ENCODE results near the gene TCF7L1. TPM values are rescaled to one million over a fixed set of nuclear protein-coding genes. Genes with fewer than 3 reads are reported as not detected.

The TCF7L1 gene
- polyA plus RNA-seq, 6 donors from 2014 or later: 0.35 TPM; not detected in 5

GRCh38 chr2:85158559-85159273 is 25.5 kb downstream of the TCF7L1 start:
- Mint-ChIP-seq H3K27ac (no peak overlapping the region), H3K9me3 (peaks cover 0 to 4% (median 0%) of the 10 kb centered on the region in 7 donors), H3K27me3 (peaks cover 6 to 20% (median 14%) of the 10 kb centered on the region in 3 donors), H3K36me3 (no peaks in the 10 kb centered on the region), H3K4me3 (no peak overlapping the region), H3K4me1 (no peaks in the 10 kb centered on the region)
- no peak for DNase-seq
- ATAC-seq (ENCODE audit: low read depth in 2 of 2): no peak

GRCh38 chr2:85159589-85159988 is 26.4 kb downstream of the TCF7L1 start:
- no peak for DNase-seq
- Mint-ChIP-seq H3K36me3 (no peaks in the 10 kb centered on the region), H3K4me1 (no peaks in the 10 kb centered on the region), H3K9me3 (peaks cover 0 to 4% (median 0%) of the 10 kb centered on the region in 7 donors), H3K27me3 (peaks cover 0 to 13% (median 13%) of the 10 kb centered on the region in 3 donors), H3K4me3 (no peak overlapping the region), H3K27ac (no peak overlapping the region)
- no peak for ATAC-seq (ENCODE audit: low read depth in 2 of 2)

DNA sequence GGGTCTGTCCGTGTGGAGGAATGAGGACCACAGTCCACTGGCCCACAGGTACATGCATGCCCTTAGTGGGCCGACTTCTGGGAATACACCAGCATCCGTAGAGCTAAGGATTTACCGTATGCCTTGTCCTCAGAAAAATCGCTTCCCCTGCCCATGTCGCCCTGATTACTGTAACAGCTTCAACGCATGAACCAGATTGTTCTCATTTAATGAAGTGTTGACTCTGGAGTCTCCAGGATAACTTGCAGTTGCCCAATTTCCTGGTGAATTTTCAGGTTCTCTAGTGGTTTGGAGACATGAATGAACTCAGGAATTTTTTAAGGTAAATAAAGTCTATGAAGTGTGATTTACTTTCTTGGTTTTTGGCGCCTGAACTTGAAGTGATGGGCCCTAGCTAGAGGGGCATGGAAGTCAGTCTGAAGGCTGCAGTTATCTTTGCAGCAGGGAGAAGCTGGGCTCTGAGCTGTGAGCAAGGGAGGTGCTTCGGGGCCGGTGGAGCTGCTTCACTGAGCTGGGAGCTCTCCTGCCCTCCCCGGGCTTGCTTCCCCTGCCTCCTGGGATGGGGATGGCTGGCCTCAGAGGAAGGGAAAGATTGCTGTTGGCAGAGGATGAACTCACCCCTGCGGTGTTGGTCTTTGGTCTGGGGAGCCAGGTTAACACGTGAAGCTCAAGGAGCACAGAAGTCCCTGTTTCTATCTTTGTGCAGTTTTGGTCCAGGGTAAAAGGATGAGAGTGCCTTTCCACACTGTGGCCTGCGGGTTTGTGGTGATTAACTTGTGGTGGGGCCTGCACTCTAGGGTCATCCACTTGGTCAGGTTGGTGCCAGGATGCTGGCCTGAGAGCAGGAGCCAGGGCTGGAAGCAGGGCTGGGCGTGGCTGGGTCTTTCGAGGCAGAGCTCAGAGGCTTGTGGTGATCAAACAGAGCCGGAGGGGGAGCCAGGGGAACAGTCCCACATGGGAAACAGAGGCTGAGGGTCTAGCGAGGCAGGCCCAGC is 28.1 kb downstream of the TCF7L1 start:
- ATAC-seq (ENCODE audit: low read depth in 2 of 2) (no peak), DNase-seq (no peak)
- H3K36me3 Mint-ChIP-seq: no peaks in the 10 kb centered on the region
- peak overlapping the region in 1 of 6 donors; percentile 47 for H3K27ac Mint-ChIP-seq
- H3K27me3 Mint-ChIP-seq: peaks cover 4 to 13% (median 11%) of the 10 kb centered on the region in 3 donors
- H3K9me3 Mint-ChIP-seq: no peaks in the 10 kb centered on the region
- no peak overlapping the region for H3K4me3 Mint-ChIP-seq
- H3K4me1 Mint-ChIP-seq: no peaks in the 10 kb centered on the region

DNA sequence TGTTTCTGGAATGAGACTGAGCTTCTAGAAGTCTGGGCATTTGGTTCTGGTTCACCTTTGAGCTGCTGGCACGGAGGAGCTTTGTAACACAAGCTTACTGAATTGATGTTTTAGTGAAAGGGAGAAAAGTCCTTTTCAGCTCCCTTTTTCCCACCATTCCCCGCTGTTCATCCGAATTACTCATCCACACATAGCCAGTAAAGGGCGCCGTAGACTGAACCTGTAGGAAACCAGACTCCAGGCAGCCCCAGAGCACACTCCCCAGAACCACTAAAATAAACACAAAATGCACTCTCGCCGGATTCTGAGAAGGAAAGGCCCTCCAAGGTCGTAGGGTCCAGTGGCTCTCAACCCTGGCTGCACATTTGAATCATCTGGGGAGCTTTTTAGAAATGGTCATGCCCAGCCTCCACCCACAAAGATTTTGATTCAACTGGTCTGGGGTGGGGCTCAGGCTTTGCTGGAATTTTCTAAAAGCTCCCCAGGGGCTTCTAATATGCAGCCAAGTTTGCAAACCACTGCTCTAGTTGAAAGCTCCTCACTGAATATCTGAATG is 29.6 kb downstream of the TCF7L1 start:
- ATAC-seq (ENCODE audit: low read depth in 2 of 2) (no peak), DNase-seq (no peak)
- Mint-ChIP-seq H3K36me3 (no peaks in the 10 kb centered on the region), H3K9me3 (no peaks in the 10 kb centered on the region), H3K4me1 (no peaks in the 10 kb centered on the region), H3K27ac (peak overlapping the region in 1 of 6 donors; percentile 38), H3K4me3 (no peak overlapping the region), H3K27me3 (peaks cover 14 to 16% (median 15%) of the 10 kb centered on the region in 3 donors)

GRCh38 chr2:85163675-85164074 is 30.5 kb downstream of the TCF7L1 start:
- Mint-ChIP-seq H3K4me3 (no peak overlapping the region), H3K27ac (no peak overlapping the region), H3K9me3 (no peaks in the 10 kb centered on the region), H3K4me1 (no peaks in the 10 kb centered on the region), H3K27me3 (peaks cover 17 to 21% (median 18%) of the 10 kb centered on the region in 3 donors), H3K36me3 (peaks cover 0 to under 1% of the 10 kb centered on the region in 2 donors)
- ATAC-seq (ENCODE audit: low read depth in 2 of 2) (no peak), DNase-seq (no peak)

GRCh38 chr2:85164145-85164569 is 31.0 kb downstream of the TCF7L1 start:
- peaks cover 17 to 26% (median 18%) of the 10 kb centered on the region in 3 donors for H3K27me3 Mint-ChIP-seq
- peaks cover 0 to 5% of the 10 kb centered on the region in 2 donors for H3K36me3 Mint-ChIP-seq
- H3K4me3 Mint-ChIP-seq: no peak overlapping the region
- no peak overlapping the region for H3K27ac Mint-ChIP-seq
- H3K9me3 Mint-ChIP-seq: peaks cover 0 to 4% (median 0%) of the 10 kb centered on the region in 7 donors
- no peak for DNase-seq
- H3K4me1 Mint-ChIP-seq: no peaks in the 10 kb centered on the region
- ATAC-seq (ENCODE audit: low read depth in 2 of 2): no peak

DNA sequence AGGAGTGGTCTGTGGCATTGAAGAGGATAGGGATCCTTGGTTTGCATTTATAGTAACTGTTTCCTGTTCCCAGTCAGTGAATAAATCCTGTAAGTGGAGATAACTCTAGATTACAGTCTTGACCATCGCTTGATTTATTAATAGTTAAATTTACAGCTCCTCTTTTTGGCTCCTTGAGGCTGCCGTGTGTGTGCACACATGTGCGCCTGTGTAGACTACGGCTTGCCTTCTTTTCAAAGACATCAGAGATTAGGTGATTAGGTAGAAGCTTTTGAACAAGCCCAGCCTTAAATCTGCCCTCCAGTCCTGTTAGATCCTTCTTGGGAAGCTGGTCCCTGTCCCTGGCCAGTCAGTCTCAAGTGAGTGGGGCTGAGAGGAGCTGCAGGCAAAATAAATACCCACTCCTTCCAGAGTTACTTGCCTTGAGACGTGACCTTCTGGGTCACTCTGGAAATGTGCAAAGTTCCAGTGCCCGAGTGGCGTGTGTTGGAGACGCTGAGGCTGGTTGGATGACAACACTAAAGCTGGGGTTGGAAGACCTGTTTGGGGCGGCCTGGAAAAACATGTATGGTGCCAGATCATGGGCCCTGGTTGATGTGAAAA is 32.0 kb downstream of the TCF7L1 start:
- H3K4me1 Mint-ChIP-seq: no peaks in the 10 kb centered on the region
- no peak overlapping the region for H3K27ac Mint-ChIP-seq
- H3K36me3 Mint-ChIP-seq: peaks cover 0 to 11% of the 10 kb centered on the region in 2 donors
- DNase-seq: no peak
- no peak for ATAC-seq (ENCODE audit: low read depth in 2 of 2)
- H3K4me3 Mint-ChIP-seq: no peak overlapping the region
- H3K9me3 Mint-ChIP-seq: peaks cover 0 to 14% (median 2%) of the 10 kb centered on the region in 7 donors
- H3K27me3 Mint-ChIP-seq: peaks cover 17 to 28% (median 18%) of the 10 kb centered on the region in 3 donors

GRCh38 chr2:85166021-85166420 is 32.8 kb downstream of the TCF7L1 start:
- H3K4me3 Mint-ChIP-seq: no peak overlapping the region
- peaks cover 17 to 28% (median 18%) of the 10 kb centered on the region in 3 donors for H3K27me3 Mint-ChIP-seq
- H3K36me3 Mint-ChIP-seq: peaks cover 0 to 11% of the 10 kb centered on the region in 2 donors
- H3K9me3 Mint-ChIP-seq: peaks cover 3 to 22% (median 9%) of the 10 kb centered on the region in 7 donors
- ATAC-seq (ENCODE audit: low read depth in 2 of 2): no peak
- DNase-seq: no peak
- no peak overlapping the region for H3K27ac Mint-ChIP-seq
- no peaks in the 10 kb centered on the region for H3K4me1 Mint-ChIP-seq

DNA sequence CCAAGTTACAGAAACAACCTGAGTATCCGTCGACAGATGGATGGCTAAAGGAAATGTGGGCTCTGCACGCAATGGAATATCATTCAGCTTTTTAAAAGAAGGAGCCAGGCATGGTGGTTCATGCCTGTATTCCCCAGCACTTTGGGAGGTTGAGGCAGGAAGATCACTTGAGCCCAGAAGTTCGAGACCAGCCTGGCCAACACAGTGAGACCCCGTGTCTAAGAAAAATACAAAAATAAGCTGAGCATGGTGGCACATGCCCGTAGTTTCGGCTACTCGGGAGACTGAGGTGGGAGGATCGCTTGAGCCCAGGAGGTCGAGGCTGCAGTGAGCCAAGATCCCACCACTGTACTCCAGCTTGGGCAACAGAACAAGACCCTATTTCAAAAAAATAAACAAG is 34.3 kb downstream of the TCF7L1 start:
- Mint-ChIP-seq H3K4me3 (no peak overlapping the region), H3K9me3 (peaks cover 5 to 37% (median 20%) of the 10 kb centered on the region in 7 donors)

DNA sequence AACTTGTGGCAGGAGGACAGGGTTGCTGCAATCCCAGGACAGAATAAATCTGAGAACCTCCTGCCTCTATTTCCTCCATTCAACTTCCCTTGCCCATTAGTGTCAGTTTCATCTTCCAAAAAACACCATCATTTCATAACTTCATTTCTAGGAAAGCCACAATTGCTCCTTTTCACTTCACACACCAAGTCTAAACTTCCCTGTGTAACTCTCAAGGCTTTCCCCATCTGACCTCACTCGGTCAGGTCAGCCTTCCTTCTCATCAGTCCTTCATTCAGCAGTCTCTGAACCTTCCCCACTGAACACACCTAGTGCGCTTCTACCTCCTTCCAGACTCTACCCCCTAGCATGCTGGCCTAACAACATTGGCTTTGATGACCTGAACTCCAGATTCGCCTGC is 35.8 kb downstream of the TCF7L1 start:
- no peaks in the 10 kb centered on the region for H3K4me1 Mint-ChIP-seq

More for the DNA sequence above, 34.3 kb downstream of the TCF7L1 start:
- Mint-ChIP-seq H3K4me1 (no peaks in the 10 kb centered on the region), H3K27me3 (peaks cover 13 to 28% (median 17%) of the 10 kb centered on the region in 3 donors), H3K36me3 (peaks cover 0 to 12% of the 10 kb centered on the region in 2 donors), H3K27ac (no peak overlapping the region)
- DNase-seq: no peak
- ATAC-seq (ENCODE audit: low read depth in 2 of 2): no peak

GRCh38 chr2:85169581-85169980 is 36.4 kb downstream of the TCF7L1 start:
- H3K27me3 Mint-ChIP-seq: peaks cover 5 to 29% (median 8%) of the 10 kb centered on the region in 3 donors
- peaks cover 5 to 39% (median 21%) of the 10 kb centered on the region in 7 donors for H3K9me3 Mint-ChIP-seq
- ATAC-seq (ENCODE audit: low read depth in 2 of 2) (no peak), DNase-seq (no peak)
- peaks cover 0 to 18% of the 10 kb centered on the region in 2 donors for H3K36me3 Mint-ChIP-seq
- H3K4me1 Mint-ChIP-seq: no peaks in the 10 kb centered on the region
- peak overlapping the region in 1 of 6 donors; percentile 12 for H3K27ac Mint-ChIP-seq
- H3K4me3 Mint-ChIP-seq: no peak overlapping the region

More for the DNA sequence above, 35.8 kb downstream of the TCF7L1 start:
- no peak overlapping the region for H3K4me3 Mint-ChIP-seq
- peaks cover 0 to 18% of the 10 kb centered on the region in 2 donors for H3K36me3 Mint-ChIP-seq
- peaks cover 4 to 28% (median 8%) of the 10 kb centered on the region in 3 donors for H3K27me3 Mint-ChIP-seq
- H3K27ac Mint-ChIP-seq: no peak overlapping the region
- DNase-seq (no peak), ATAC-seq (ENCODE audit: low read depth in 2 of 2) (no peak)
- H3K9me3 Mint-ChIP-seq: peaks cover 5 to 39% (median 21%) of the 10 kb centered on the region in 7 donors

DNA sequence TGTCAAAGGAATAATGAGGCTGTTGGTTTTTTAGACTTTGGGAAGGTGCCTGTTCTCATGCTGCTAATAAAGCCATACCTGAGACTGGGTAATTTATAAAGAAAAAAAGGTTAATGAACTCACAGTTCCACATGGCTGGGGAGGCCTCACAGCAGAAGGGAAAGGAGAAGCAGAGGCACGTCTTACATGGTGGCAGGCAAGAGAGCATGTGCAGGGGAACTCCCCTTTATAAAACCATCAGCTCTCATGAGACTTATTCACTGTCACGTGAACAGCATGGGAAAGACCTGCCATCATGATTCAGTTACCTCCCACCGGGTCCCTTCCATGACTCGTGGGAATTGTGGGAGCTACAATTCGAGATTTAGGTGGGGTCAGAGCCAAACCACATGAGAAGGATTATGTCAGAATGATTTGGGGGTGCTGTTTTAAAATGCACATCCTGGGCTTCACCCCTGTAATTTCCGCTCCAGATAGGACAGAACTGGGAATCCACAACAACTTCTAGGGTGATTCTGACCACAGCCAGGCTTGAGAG is 37.8 kb downstream of the TCF7L1 start:
- Mint-ChIP-seq H3K9me3 (peaks cover 5 to 39% (median 21%) of the 10 kb centered on the region in 7 donors), H3K36me3 (peaks cover 0 to 18% of the 10 kb centered on the region in 2 donors), H3K27ac (no peak overlapping the region), H3K4me3 (no peak overlapping the region), H3K27me3 (peaks cover 8 to 41% (median 8%) of the 10 kb centered on the region in 3 donors), H3K4me1 (no peaks in the 10 kb centered on the region)
- DNase-seq: no peak
- ATAC-seq (ENCODE audit: low read depth in 2 of 2): no peak
